ENCODE data around the gene SELENOT.
"Not testable (repeated sequence)": the region's sequence is repeated elsewhere in the genome, so short reads cannot be mapped to it uniquely, and the experiment has no call there.

The SELENOT gene

GRCh38 chr3:150613034-150613433, 9.9 kb downstream of the SELENOT start:
- TF ChIP-seq, protein P1, sequence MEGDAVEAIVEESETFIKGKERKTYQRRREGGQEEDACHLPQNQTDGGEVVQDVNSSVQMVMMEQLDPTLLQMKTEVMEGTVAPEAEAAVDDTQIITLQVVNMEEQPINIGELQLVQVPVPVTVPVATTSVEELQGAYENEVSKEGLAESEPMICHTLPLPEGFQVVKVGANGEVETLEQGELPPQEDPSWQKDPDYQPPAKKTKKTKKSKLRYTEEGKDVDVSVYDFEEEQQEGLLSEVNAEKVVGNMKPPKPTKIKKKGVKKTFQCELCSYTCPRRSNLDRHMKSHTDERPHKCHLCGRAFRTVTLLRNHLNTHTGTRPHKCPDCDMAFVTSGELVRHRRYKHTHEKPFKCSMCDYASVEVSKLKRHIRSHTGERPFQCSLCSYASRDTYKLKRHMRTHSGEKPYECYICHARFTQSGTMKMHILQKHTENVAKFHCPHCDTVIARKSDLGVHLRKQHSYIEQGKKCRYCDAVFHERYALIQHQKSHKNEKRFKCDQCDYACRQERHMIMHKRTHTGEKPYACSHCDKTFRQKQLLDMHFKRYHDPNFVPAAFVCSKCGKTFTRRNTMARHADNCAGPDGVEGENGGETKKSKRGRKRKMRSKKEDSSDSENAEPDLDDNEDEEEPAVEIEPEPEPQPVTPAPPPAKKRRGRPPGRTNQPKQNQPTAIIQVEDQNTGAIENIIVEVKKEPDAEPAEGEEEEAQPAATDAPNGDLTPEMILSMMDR (IDR thresholded peaks at IDR 0.05; ENCODE audit: low read depth, low read length) = no peak
- H3K4me3 ChIP-seq (ENCODE audit: low read depth, low read length) = no peak overlapping the region
- in situ Hi-C loops (cut with HindIII; ENCODE audit: low sequenced_read_pairs) = no loop called here
- no peak for DNase-seq (ENCODE audit: low read depth, low spot score)

GRCh38 chr3:150613709-150614480, 10.8 kb downstream of the SELENOT start:
- no peak for DNase-seq (ENCODE audit: low read depth, low spot score)
- no peak overlapping the region for H3K4me3 ChIP-seq (ENCODE audit: low read depth, low read length)
- in situ Hi-C loops (cut with HindIII; ENCODE audit: low sequenced_read_pairs) = no loop called here
- TF ChIP-seq, protein P1 (IDR thresholded peaks at IDR 0.05; ENCODE audit: low read depth, low read length) = no peak

DNA sequence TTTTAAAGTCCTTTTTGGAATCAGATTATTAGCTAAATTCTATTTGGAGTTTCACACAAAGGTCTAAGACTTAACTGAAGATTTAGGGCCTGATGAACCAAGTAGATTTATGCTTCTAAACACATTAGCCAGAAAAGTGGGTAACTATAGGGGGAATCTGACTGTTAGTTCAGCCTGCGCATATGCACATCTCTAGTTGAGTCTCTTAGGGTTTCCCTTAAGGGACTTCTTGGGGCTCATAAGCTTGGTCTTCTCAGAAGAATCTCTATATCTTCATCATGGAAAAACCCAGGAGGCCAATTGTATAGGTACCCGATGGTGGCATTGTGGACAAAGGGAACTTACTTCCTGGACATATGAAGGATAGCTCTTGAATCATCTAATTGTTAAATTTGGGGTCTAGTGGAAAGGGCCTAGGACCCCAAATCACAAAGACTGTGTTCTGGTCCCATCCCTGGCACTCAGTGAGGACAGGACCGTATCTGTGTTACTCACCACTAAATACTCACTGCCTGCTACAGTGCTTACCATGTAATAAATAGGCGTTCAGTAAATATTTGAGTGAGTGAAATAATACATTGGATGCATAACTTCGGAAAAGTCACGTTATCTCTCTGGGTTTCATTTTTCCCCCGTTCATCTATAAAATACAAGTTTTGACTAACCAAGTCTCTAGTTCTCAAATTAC, 17.0 kb downstream of the SELENOT start:
- in situ Hi-C loops (cut with HindIII; ENCODE audit: low sequenced_read_pairs) = no loop called here
- no peak for DNase-seq (ENCODE audit: low read depth, low spot score)
- no peak overlapping the region for H3K4me3 ChIP-seq (ENCODE audit: low read depth, low read length)
- TF ChIP-seq, protein P1 (IDR thresholded peaks at IDR 0.05; ENCODE audit: low read depth, low read length) = no peak

- in situ Hi-C loops (cut with HindIII; ENCODE audit: low sequenced_read_pairs); H3K4me3 ChIP-seq (ENCODE audit: low read depth, low read length); DNase-seq (ENCODE audit: low read depth, low spot score): not testable (repeated sequence)
Measured at GRCh38 chr3:150622955-150623354, 19.8 kb downstream of the SELENOT start.

DNA sequence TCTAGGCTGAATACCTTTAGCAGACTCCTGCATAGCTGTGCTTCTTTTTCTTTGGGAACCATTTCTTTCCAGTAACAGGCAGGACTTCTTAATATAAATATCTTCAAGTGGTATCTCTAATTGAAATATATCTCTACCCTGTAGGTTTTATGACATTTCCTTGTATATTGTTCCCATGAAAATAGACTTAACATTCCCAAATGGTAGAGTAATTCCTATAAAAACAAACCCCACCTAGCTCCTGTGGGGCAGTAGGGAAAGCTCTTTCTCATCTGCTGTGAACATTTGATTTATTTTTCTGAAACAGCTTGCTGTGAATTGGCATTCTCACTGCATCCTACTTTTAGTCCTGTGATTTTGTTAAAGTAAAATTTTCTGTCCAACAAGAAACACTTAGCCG, 20.8 kb downstream of the SELENOT start:
- peak; percentile 35 for DNase-seq (ENCODE audit: low read depth, low spot score)
- TF ChIP-seq, protein P1 (IDR thresholded peaks at IDR 0.05; ENCODE audit: low read depth, low read length) = no peak
- in situ Hi-C loops (cut with HindIII; ENCODE audit: low sequenced_read_pairs) = no loop called here
- no peak overlapping the region for H3K4me3 ChIP-seq (ENCODE audit: low read depth, low read length)

DNA sequence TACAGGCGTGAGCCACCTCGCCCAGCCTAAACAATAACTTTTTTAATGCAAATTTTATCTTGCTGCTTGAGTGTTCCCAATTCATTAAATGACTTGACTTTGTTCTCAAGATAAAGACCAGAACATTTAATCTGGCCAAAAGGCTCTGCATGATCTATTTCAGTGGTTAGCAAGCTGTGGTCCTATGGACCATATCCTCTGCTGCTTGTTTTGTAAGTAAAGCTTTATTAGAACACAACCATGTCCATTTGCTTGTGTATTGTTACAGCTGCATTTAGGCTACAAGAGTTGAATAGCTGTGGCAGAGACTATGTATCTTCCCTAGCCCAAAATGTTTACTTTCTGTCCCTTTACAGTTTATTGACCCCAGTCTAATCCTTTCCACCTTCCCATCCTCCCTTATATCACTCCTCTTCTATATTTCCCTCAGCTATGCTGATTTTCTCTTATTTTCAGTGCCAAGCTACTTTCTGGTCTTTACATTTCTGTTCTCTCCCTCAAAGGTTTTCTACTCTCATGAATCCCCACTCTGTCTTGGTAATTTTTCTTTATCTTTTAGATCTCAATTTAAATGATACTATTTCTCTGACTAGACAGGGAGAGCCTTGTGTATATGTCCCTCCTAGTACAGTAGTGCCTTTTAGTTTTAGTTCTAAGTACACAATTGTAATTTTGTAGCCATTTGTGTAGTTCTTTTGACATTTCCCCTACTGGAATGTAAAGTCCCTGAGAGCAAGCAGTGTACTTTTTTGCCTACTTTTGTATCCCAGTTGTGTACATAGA, 23.2 kb downstream of the SELENOT start:
- in situ Hi-C loops (cut with HindIII; ENCODE audit: low sequenced_read_pairs) = no loop called here
- TF ChIP-seq, protein P1 (IDR thresholded peaks at IDR 0.05; ENCODE audit: low read depth, low read length) = no peak

More for the DNA sequence above, 23.2 kb downstream of the SELENOT start:
- no peak overlapping the region for H3K4me3 ChIP-seq (ENCODE audit: low read depth, low read length)
- no peak for DNase-seq (ENCODE audit: low read depth, low spot score)

Data from astrocyte of the spinal cord (primary cell).